Inflammatory macrophage treated with lipopolysaccharide for 4 hours (primary cell): ENCODE results near the gene NPEPL1.

Experiments used
- DNase-seq: peaks from one replicate; pipeline ENCODE4 v3.0.0-alpha.2; 2020

Gene NPEPL1

GRCh38 chr20:58684291-58684690 is 8.3 kb upstream of the NPEPL1 start:
- no peak for DNase-seq

DNA sequence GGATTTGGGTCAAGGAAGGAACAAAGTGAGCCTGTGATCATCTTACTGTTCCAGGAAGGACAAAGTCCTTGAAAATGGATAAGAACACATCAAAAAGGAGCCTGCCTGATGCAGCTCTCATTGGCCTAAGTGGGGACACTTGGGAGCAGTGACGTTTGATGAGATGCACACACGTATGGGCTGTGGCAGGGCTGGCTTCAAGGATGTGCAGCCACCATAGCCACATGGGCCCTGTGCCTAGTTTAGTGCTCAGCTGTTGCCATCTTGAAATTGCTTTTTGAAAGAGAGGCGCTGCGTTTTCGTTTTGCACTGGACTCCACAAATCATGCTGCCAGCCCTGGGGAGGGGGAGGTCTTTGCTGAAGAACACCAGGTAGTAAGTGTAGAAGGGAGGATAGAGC is 6.6 kb upstream of the NPEPL1 start:
- DNase-seq = no peak

- no peak for DNase-seq
Observed at GRCh38 chr20:58688414-58688813, 4.2 kb upstream of the NPEPL1 start.

GRCh38 chr20:58688840-58689239 is 3.8 kb upstream of the NPEPL1 start:
- peak; percentile 11 for DNase-seq

DNA sequence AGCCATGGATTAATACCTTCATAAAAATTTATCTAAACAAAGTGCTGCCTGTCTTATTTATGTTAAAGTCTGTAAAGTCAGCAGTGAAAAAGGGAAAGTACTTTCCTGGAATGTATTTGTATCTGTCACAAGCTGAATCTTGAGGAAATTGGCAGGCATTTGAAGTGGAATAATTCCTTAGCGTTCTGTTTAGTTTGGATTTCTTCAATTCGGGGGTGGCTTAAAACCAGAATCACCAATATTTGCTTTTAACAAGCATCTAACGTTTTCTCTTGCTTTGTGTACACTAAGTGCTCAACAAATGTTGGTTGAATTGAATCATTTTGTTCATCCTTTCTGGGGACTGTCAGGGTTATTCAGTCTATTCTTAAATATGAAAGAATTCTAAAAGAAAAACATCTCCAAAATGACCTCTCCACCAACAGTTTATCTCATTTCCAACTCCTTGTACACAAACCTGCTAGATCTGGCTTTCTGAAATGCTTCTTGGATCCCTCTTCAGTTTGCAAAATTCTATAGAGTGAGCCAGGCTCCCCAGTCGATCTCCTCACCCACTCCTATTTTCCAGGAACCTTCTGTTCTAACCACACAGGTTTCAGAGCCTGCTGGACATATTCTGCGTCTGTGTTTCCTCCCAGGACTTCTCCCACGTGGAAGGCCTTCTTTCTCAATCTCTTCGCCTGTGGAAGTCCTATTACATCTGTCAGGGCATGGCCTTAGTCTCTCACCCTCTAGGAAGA is 2.0 kb upstream of the NPEPL1 start:
- peak; percentile 58 for DNase-seq

GRCh38 chr20:58691773-58692578 is 624 bp upstream of the NPEPL1 start:
- peak; percentile 86 for DNase-seq

GRCh38 chr20:58693226-58694006 is 816 bp downstream of the NPEPL1 start:
- DNase-seq = no peak

GRCh38 chr20:58694241-58695083 is 1.9 kb downstream of the NPEPL1 start:
- DNase-seq = no peak

DNA sequence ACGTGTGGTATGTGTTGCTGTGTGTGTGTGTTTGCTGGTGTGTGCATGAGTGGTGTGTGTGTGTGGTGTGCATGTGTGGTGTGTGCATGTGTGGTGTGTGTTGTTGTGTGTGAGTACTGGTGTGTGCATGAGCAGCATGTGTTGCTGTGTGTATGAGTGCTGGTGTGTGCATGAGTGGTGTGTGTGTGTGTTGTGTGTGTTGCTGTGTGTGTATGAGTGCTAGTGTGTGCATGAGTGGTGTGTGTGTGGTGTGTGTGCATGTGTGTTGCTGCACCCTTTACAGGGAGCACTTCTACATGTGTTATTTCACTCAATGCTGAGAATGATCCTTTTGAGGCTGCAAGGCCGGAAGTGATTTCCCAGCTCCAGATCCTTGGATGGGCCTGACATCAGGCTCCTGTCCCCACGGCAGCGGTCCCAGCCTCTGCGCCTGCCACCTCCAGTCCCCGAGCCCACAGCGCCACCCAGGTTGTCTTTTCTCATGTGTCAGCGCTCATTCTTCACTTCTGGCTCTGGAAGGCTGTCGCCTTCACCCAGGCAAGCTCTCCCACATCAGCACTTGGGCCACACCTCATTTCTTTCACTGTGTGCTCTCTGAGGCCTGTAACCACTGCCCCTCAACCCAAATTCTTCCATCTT is 2.6 kb downstream of the NPEPL1 start:
- no peak for DNase-seq

- no peak for DNase-seq
Observed at GRCh38 chr20:58695895-58696375, 3.3 kb downstream of the NPEPL1 start.

DNA sequence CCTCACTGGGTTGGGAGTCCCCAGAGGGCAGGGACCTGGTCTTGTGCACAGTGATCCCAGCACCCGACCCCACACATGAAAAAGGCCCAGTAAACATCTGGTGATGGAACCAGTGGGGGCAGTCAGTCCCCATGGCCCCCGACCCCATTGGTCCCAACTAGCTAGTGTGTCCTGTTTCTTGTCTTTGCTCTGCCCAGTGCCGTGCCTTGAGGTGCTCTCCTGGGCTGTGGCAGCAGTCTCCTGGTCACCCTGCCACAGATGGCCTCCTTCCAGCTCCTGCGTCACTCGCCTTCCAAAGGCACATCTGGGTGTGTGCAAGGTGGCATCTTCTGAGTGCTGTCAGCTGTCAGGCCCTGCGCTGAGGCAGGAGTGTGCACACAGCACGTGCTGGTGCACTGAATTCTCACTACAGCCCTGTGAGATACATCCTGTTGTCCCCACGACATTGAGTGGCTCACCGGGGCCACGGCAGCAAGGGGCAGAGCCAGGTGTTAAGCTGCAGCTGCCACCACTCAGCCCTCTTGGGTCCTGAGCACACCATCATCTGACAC is 3.9 kb downstream of the NPEPL1 start:
- DNase-seq = no peak

DNA sequence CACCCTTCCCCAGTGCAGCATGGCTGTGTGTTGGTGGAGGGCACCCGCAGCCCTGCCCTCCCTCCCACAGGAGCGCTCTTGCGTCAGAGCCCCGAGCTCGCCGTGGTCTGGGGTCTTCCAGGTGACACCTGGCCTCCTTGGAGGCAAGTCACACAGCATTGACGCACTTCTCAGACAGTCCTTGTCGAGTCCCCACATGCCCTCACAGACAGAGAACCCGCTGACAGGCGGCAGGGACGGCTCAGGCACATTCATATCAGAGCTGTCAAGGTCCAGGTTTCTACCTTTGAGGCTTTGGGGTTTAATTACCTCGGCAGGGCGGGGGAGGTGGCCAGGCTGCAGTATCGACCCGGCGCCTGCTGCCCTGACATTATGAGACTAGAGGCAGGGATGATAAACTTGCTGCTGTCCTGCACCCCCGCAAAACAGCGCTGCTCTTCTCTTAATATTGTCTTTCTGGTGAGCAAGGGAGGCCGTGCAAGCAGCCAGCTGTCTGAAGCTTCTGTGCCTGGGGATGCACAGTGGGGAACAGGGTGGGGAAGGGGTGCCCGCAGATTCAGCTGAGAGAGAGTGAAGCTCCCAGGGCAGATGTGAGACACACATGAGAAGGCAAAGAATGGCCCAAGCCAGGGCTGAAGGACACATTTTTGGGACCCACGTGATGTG is 4.7 kb downstream of the NPEPL1 start:
- DNase-seq = no peak

- no peak for DNase-seq
Observed at GRCh38 chr20:58697867-58698703, 5.5 kb downstream of the NPEPL1 start.

DNA sequence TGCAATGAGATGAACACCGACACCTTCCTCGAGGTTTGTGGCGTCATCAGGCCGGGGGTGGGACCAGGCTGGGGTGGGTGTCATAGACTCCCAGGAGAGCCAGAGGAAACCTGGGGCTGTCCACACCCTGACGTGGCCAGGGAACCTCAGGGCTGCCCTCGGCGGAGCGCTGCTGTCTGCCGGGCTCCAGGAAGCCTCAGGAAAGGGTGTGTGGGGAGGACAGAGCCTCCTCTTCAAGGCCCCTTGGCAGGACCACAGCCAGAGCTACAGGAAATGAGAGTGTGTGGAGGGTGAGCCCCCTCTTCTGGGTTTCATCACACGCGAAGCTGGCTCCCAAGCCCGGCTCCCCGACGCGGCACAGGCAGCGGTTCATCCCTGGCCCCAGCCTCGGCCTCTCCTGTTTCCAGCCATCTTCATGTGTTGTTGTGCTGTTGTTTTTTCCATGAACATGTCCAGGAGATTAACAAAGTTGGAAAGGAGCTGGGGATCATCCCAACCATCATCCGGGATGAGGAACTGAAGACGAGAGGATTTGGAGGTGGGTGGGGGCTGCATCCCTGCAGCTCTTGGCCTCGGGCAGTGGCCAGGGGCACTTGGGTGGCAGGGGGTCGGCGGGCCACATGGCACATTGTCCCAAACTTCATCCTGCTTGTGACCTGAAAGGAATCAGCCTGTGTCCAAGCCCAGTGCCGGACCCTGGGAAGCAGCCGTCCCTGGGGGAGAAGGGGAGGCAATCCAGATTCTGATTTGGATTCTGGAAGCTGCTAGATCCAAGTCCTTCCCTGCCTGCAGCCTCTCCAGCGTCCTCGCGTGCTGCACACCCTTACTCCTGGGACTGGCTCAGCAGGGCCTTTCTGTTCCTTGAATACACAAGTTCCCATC is 6.4 kb downstream of the NPEPL1 start:
- DNase-seq = no peak

- no peak for DNase-seq
Observed at GRCh38 chr20:58699623-58700107, 7.1 kb downstream of the NPEPL1 start.

- peak; percentile 10 for DNase-seq
Observed at GRCh38 chr20:58700121-58700821, 7.7 kb downstream of the NPEPL1 start.

- DNase-seq = no peak
Observed at GRCh38 chr20:58700823-58701222, 8.2 kb downstream of the NPEPL1 start.
